HG02870 (cell line): ENCODE results near the gene EIF1.
"Not testable (repeated sequence)": the region's sequence is repeated elsewhere in the genome, so short reads cannot be mapped to it uniquely, and the experiment has no call there.

Experiments used
- ATAC-seq: cut with Tn5 transposase; IDR thresholded peaks from one replicate; pipeline ENCODE4 v1.9.1; 2021; ENCODE audit warnings: mild to moderate bottlenecking, moderate library complexity; ENCODE audit not compliant: unreplicated experiment

Gene EIF1

GRCh38 chr17:41688641-41689496 lies at the start of gene EIF1:
Gene EIF1, plus strand, starts transcription at chr17:41688885. Its CDS starts 154 bp downstream, at chr17:41689039.
- ATAC-seq, result peak; percentile 63

GRCh38 chr17:41638941-41639340 lies 49.7 kb upstream of the EIF1 start:
- ATAC-seq, result no peak

- ATAC-seq, result no peak
Observed at GRCh38 chr17:41639492-41640473, 48.9 kb upstream of the EIF1 start.

- not testable (repeated sequence) for ATAC-seq
Observed at GRCh38 chr17:41640596-41640995, 48.1 kb upstream of the EIF1 start.

- ATAC-seq, result no peak
Observed at GRCh38 chr17:41642252-41643156, 46.2 kb upstream of the EIF1 start.

- ATAC-seq, result no peak
Observed at GRCh38 chr17:41647038-41647813, 41.5 kb upstream of the EIF1 start.

GRCh38 chr17:41647940-41648410 lies 40.7 kb upstream of the EIF1 start:
- ATAC-seq, result no peak

- no peak for ATAC-seq
Observed at GRCh38 chr17:41648411-41649195, 40.1 kb upstream of the EIF1 start.

GRCh38 chr17:41649923-41650519 lies 38.7 kb upstream of the EIF1 start:
- no peak for ATAC-seq

- no peak for ATAC-seq
Observed at GRCh38 chr17:41650794-41651624, 37.7 kb upstream of the EIF1 start.

- ATAC-seq, result no peak
Observed at GRCh38 chr17:41651625-41652460, 36.8 kb upstream of the EIF1 start.

GRCh38 chr17:41652461-41652970 lies 36.2 kb upstream of the EIF1 start:
- no peak for ATAC-seq

GRCh38 chr17:41653421-41653820 lies 35.3 kb upstream of the EIF1 start:
- no peak for ATAC-seq

GRCh38 chr17:41653892-41654677 lies 34.6 kb upstream of the EIF1 start:
- no peak for ATAC-seq

GRCh38 chr17:41654678-41655607 lies 33.7 kb upstream of the EIF1 start:
- no peak for ATAC-seq
